ENCODE measurements around the gene CCSER1. TPM values are rescaled to one million over a fixed set of nuclear protein-coding genes. Genes with fewer than 3 reads are reported as not detected.

Gene CCSER1
- total RNA-seq, 1 donor from 2014 or later: not detected

- intact Hi-C loops (cut with micrococcal nuclease): no loop called here
- H3K4me1 Mint-ChIP-seq (ENCODE audit: low read depth): no peaks in the 10 kb centered on the region
Observed at GRCh38 chr4:91268913-91269312, 1141.7 kb downstream of the CCSER1 start.

GRCh38 chr4:91279899-91280298 is 1152.7 kb downstream of the CCSER1 start:
- no peak overlapping the region for H3K27ac Mint-ChIP-seq
- H3K4me3 Mint-ChIP-seq (ENCODE audit: low read depth): no peak overlapping the region
- no peak for DNase-seq (ENCODE audit: low spot score)
- H3K36me3 Mint-ChIP-seq (ENCODE audit: low read depth): no peaks in the 10 kb centered on the region
- H3K27me3 Mint-ChIP-seq (ENCODE audit: low read depth): no peaks in the 10 kb centered on the region
- intact Hi-C loops (cut with micrococcal nuclease): no loop called here
- peaks cover 51% of the 10 kb centered on the region for H3K9me3 Mint-ChIP-seq
- H3K4me1 Mint-ChIP-seq (ENCODE audit: low read depth): no peaks in the 10 kb centered on the region

More at GRCh38 chr4:91268913-91269312, 1141.7 kb downstream of the CCSER1 start:
- peaks cover 33% of the 10 kb centered on the region for H3K9me3 Mint-ChIP-seq
- H3K27me3 Mint-ChIP-seq (ENCODE audit: low read depth): no peaks in the 10 kb centered on the region
- H3K27ac Mint-ChIP-seq: no peak overlapping the region
- no peaks in the 10 kb centered on the region for H3K36me3 Mint-ChIP-seq (ENCODE audit: low read depth)
- H3K4me3 Mint-ChIP-seq (ENCODE audit: low read depth): no peak overlapping the region
- no peak for DNase-seq (ENCODE audit: low spot score)

GRCh38 chr4:91280551-91281290 is 1153.5 kb downstream of the CCSER1 start:
- DNase-seq (ENCODE audit: low spot score): no peak
- Mint-ChIP-seq H3K27me3 (ENCODE audit: low read depth) (no peaks in the 10 kb centered on the region), H3K4me3 (ENCODE audit: low read depth) (no peak overlapping the region), H3K4me1 (ENCODE audit: low read depth) (no peaks in the 10 kb centered on the region), H3K36me3 (ENCODE audit: low read depth) (no peaks in the 10 kb centered on the region), H3K27ac (no peak overlapping the region), H3K9me3 (peaks cover 47% of the 10 kb centered on the region)
- intact Hi-C loops (cut with micrococcal nuclease): no loop called here

- no peak overlapping the region for H3K27ac Mint-ChIP-seq
- intact Hi-C loops (cut with micrococcal nuclease): no loop called here
- no peaks in the 10 kb centered on the region for H3K4me1 Mint-ChIP-seq (ENCODE audit: low read depth)
- no peak for DNase-seq (ENCODE audit: low spot score)
- H3K4me3 Mint-ChIP-seq (ENCODE audit: low read depth): no peak overlapping the region
- no peaks in the 10 kb centered on the region for H3K36me3 Mint-ChIP-seq (ENCODE audit: low read depth)
- peaks cover 44% of the 10 kb centered on the region for H3K9me3 Mint-ChIP-seq
- no peaks in the 10 kb centered on the region for H3K27me3 Mint-ChIP-seq (ENCODE audit: low read depth)
Observed at GRCh38 chr4:91282217-91282616, 1155.0 kb downstream of the CCSER1 start.

- intact Hi-C loops (cut with micrococcal nuclease): no loop called here
- no peak overlapping the region for H3K4me3 Mint-ChIP-seq (ENCODE audit: low read depth)
- no peaks in the 10 kb centered on the region for H3K4me1 Mint-ChIP-seq (ENCODE audit: low read depth)
- no peaks in the 10 kb centered on the region for H3K27me3 Mint-ChIP-seq (ENCODE audit: low read depth)
- H3K36me3 Mint-ChIP-seq (ENCODE audit: low read depth): no peaks in the 10 kb centered on the region
- H3K9me3 Mint-ChIP-seq: peaks cover 31% of the 10 kb centered on the region
- H3K27ac Mint-ChIP-seq: no peak overlapping the region
- DNase-seq (ENCODE audit: low spot score): no peak
Observed at GRCh38 chr4:91283726-91284230, 1156.6 kb downstream of the CCSER1 start.

- no peak overlapping the region for H3K27ac Mint-ChIP-seq
- DNase-seq (ENCODE audit: low spot score): no peak
- no peaks in the 10 kb centered on the region for H3K4me1 Mint-ChIP-seq (ENCODE audit: low read depth)
- H3K36me3 Mint-ChIP-seq (ENCODE audit: low read depth): no peaks in the 10 kb centered on the region
- H3K4me3 Mint-ChIP-seq (ENCODE audit: low read depth): no peak overlapping the region
- intact Hi-C loops (cut with micrococcal nuclease): no loop called here
- peaks cover 29% of the 10 kb centered on the region for H3K9me3 Mint-ChIP-seq
- H3K27me3 Mint-ChIP-seq (ENCODE audit: low read depth): no peaks in the 10 kb centered on the region
Observed at GRCh38 chr4:91284480-91284879, 1157.3 kb downstream of the CCSER1 start.

- no peak overlapping the region for H3K27ac Mint-ChIP-seq
- intact Hi-C loops (cut with micrococcal nuclease): no loop called here
- no peaks in the 10 kb centered on the region for H3K27me3 Mint-ChIP-seq (ENCODE audit: low read depth)
- no peaks in the 10 kb centered on the region for H3K4me1 Mint-ChIP-seq (ENCODE audit: low read depth)
- no peaks in the 10 kb centered on the region for H3K36me3 Mint-ChIP-seq (ENCODE audit: low read depth)
- H3K9me3 Mint-ChIP-seq: peaks cover 28% of the 10 kb centered on the region
- H3K4me3 Mint-ChIP-seq (ENCODE audit: low read depth): no peak overlapping the region
- DNase-seq (ENCODE audit: low spot score): no peak
Observed at GRCh38 chr4:91285487-91285886, 1158.3 kb downstream of the CCSER1 start.

- no peaks in the 10 kb centered on the region for H3K4me1 Mint-ChIP-seq (ENCODE audit: low read depth)
- intact Hi-C loops (cut with micrococcal nuclease): no loop called here
- H3K36me3 Mint-ChIP-seq (ENCODE audit: low read depth): no peaks in the 10 kb centered on the region
- H3K4me3 Mint-ChIP-seq (ENCODE audit: low read depth): no peak overlapping the region
- peaks cover 22% of the 10 kb centered on the region for H3K9me3 Mint-ChIP-seq
- H3K27me3 Mint-ChIP-seq (ENCODE audit: low read depth): no peaks in the 10 kb centered on the region
- no peak for DNase-seq (ENCODE audit: low spot score)
- no peak overlapping the region for H3K27ac Mint-ChIP-seq
Observed at GRCh38 chr4:91288702-91289311, 1161.6 kb downstream of the CCSER1 start.

- H3K36me3 Mint-ChIP-seq (ENCODE audit: low read depth): no peaks in the 10 kb centered on the region
- no peak for DNase-seq (ENCODE audit: low spot score)
- no peaks in the 10 kb centered on the region for H3K4me1 Mint-ChIP-seq (ENCODE audit: low read depth)
- H3K9me3 Mint-ChIP-seq: peaks cover 9% of the 10 kb centered on the region
- no peak overlapping the region for H3K4me3 Mint-ChIP-seq (ENCODE audit: low read depth)
- intact Hi-C loops (cut with micrococcal nuclease): no loop called here
- H3K27ac Mint-ChIP-seq: no peak overlapping the region
- no peaks in the 10 kb centered on the region for H3K27me3 Mint-ChIP-seq (ENCODE audit: low read depth)
Observed at GRCh38 chr4:91298156-91298700, 1171.0 kb downstream of the CCSER1 start.

GRCh38 chr4:91298824-91299223 is 1171.6 kb downstream of the CCSER1 start:
- Mint-ChIP-seq H3K4me1 (ENCODE audit: low read depth) (no peaks in the 10 kb centered on the region), H3K27me3 (ENCODE audit: low read depth) (no peaks in the 10 kb centered on the region), H3K4me3 (ENCODE audit: low read depth) (no peak overlapping the region), H3K27ac (no peak overlapping the region), H3K9me3 (peaks cover 9% of the 10 kb centered on the region), H3K36me3 (ENCODE audit: low read depth) (no peaks in the 10 kb centered on the region)
- no peak for DNase-seq (ENCODE audit: low spot score)
- intact Hi-C loops (cut with micrococcal nuclease): no loop called here

GRCh38 chr4:91302120-91302519 is 1174.9 kb downstream of the CCSER1 start:
- DNase-seq (ENCODE audit: low spot score): no peak
- Mint-ChIP-seq H3K9me3 (peaks cover 13% of the 10 kb centered on the region), H3K27me3 (ENCODE audit: low read depth) (no peaks in the 10 kb centered on the region), H3K4me3 (ENCODE audit: low read depth) (no peak overlapping the region), H3K4me1 (ENCODE audit: low read depth) (no peaks in the 10 kb centered on the region), H3K27ac (no peak overlapping the region), H3K36me3 (ENCODE audit: low read depth) (no peaks in the 10 kb centered on the region)
- intact Hi-C loops (cut with micrococcal nuclease): no loop called here

- Mint-ChIP-seq H3K4me1 (ENCODE audit: low read depth) (no peaks in the 10 kb centered on the region), H3K27ac (no peak overlapping the region), H3K27me3 (ENCODE audit: low read depth) (no peaks in the 10 kb centered on the region), H3K36me3 (ENCODE audit: low read depth) (no peaks in the 10 kb centered on the region), H3K4me3 (ENCODE audit: low read depth) (no peak overlapping the region), H3K9me3 (peaks cover 17% of the 10 kb centered on the region)
- intact Hi-C loops (cut with micrococcal nuclease): no loop called here
- DNase-seq (ENCODE audit: low spot score): no peak
Observed at GRCh38 chr4:91304292-91304691, 1177.1 kb downstream of the CCSER1 start.

- Mint-ChIP-seq H3K36me3 (ENCODE audit: low read depth) (no peaks in the 10 kb centered on the region), H3K9me3 (peaks cover 22% of the 10 kb centered on the region), H3K4me3 (ENCODE audit: low read depth) (no peak overlapping the region), H3K27me3 (ENCODE audit: low read depth) (no peaks in the 10 kb centered on the region), H3K27ac (no peak overlapping the region), H3K4me1 (ENCODE audit: low read depth) (no peaks in the 10 kb centered on the region)
- no peak for DNase-seq (ENCODE audit: low spot score)
- intact Hi-C loops (cut with micrococcal nuclease): no loop called here
Observed at GRCh38 chr4:91317434-91317833, 1190.2 kb downstream of the CCSER1 start.
